UCSD-AML1 (cell line): ENCODE measurements around the gene GOLGA8B.
"Not testable (repeated sequence)": the region's sequence is repeated elsewhere in the genome, so short reads cannot be mapped to it uniquely, and the experiment has no call there.

ENCODE experiments used
- DNase-seq: peaks from one replicate; lab custom pipeline; 2025; ENCODE audit not compliant: unreplicated experiment; lab: John Stamatoyannopoulos, UW

Gene GOLGA8B

GRCh38 chr15:34583399-34584329 lies at the start of gene GOLGA8B:
Gene GOLGA8B (minus strand): TSS chr15:34583651. CDS start chr15:34535912, 47,739 bp downstream.
- peak; percentile 68 for DNase-seq

GRCh38 chr15:34633165-34633564 lies 49.7 kb upstream of the GOLGA8B start:
- not testable (repeated sequence) for DNase-seq

GRCh38 chr15:34628577-34629152 lies 45.2 kb upstream of the GOLGA8B start:
- no peak for DNase-seq

- no peak for DNase-seq
These were observed 41.6 kb upstream of the GOLGA8B start for GRCh38 chr15:34625007-34625406.

- DNase-seq, result no peak
These were observed 38.2 kb upstream of the GOLGA8B start for GRCh38 chr15:34621675-34622074.

- no peak for DNase-seq
These were observed 37.4 kb upstream of the GOLGA8B start for GRCh38 chr15:34620814-34621213.

GRCh38 chr15:34620142-34620541 lies 36.7 kb upstream of the GOLGA8B start:
- DNase-seq, result no peak

- no peak for DNase-seq
These were observed 35.7 kb upstream of the GOLGA8B start for GRCh38 chr15:34619151-34619550.

GRCh38 chr15:34618073-34618472 lies 34.6 kb upstream of the GOLGA8B start:
- DNase-seq, result no peak

GRCh38 chr15:34616613-34617012 lies 33.2 kb upstream of the GOLGA8B start:
- no peak for DNase-seq

GRCh38 chr15:34613997-34614396 lies 30.5 kb upstream of the GOLGA8B start:
- DNase-seq, result no peak

GRCh38 chr15:34613301-34613700 lies 29.9 kb upstream of the GOLGA8B start:
- DNase-seq, result no peak

GRCh38 chr15:34610354-34610753 lies 26.9 kb upstream of the GOLGA8B start:
- DNase-seq, result no peak

- peak; percentile 17 for DNase-seq
These were observed 25.9 kb upstream of the GOLGA8B start for GRCh38 chr15:34609102-34610057.

- DNase-seq, result no peak
These were observed 25.1 kb upstream of the GOLGA8B start for GRCh38 chr15:34608517-34608916.

GRCh38 chr15:34607832-34608231 lies 24.4 kb upstream of the GOLGA8B start:
- DNase-seq, result no peak

GRCh38 chr15:34606545-34606944 lies 23.1 kb upstream of the GOLGA8B start:
- no peak for DNase-seq

- no peak for DNase-seq
These were observed 22.7 kb upstream of the GOLGA8B start for GRCh38 chr15:34606131-34606530.

- DNase-seq, result no peak
These were observed 19.6 kb upstream of the GOLGA8B start for GRCh38 chr15:34603095-34603494.

GRCh38 chr15:34600923-34601322 lies 17.5 kb upstream of the GOLGA8B start:
- DNase-seq, result no peak
